ENCODE results near the gene REPIN1. TPM values are rescaled to one million over a fixed set of nuclear protein-coding genes. Genes with fewer than 3 reads are reported as not detected.
"Not testable (repeated sequence)": the region's sequence is repeated elsewhere in the genome, so short reads cannot be mapped to it uniquely, and the experiment has no call there.

Gene REPIN1
- total RNA-seq, 1 donor from 2014 or later = 82.1 TPM

GRCh38 chr7:150374472-150374871 is 5.8 kb downstream of the REPIN1 start:
- DNase-seq (ENCODE audit: low spot score) = peak; percentile 35

GRCh38 chr7:150375662-150376521 is 7.3 kb downstream of the REPIN1 start:
- DNase-seq (ENCODE audit: low spot score) = peak; percentile 16

- DNase-seq (ENCODE audit: low spot score) = no peak
These were observed 7.9 kb downstream of the REPIN1 start for GRCh38 chr7:150376560-150376959.

- DNase-seq (ENCODE audit: low spot score) = no peak
These were observed 8.6 kb downstream of the REPIN1 start for GRCh38 chr7:150377196-150377595.

GRCh38 chr7:150377635-150378034 is 9.0 kb downstream of the REPIN1 start:
- DNase-seq (ENCODE audit: low spot score) = no peak

GRCh38 chr7:150378115-150378852 is 9.7 kb downstream of the REPIN1 start:
- no peak for DNase-seq (ENCODE audit: low spot score)

GRCh38 chr7:150378853-150379440 is 10.3 kb downstream of the REPIN1 start, which contains the start of gene ZNF775:
TSS of gene ZNF775 (plus strand) at chr7:150379330. CDS start at chr7:150388471, 9,141 bp downstream.
- DNase-seq (ENCODE audit: low spot score) = peak; percentile 99

- peak; percentile 90 for DNase-seq (ENCODE audit: low spot score)
These were observed 11.1 kb downstream of the REPIN1 start for GRCh38 chr7:150379441-150380379.

- DNase-seq (ENCODE audit: low spot score) = peak; percentile 39
These were observed 11.8 kb downstream of the REPIN1 start for GRCh38 chr7:150380463-150380862.

- DNase-seq (ENCODE audit: low spot score) = no peak
These were observed 12.5 kb downstream of the REPIN1 start for GRCh38 chr7:150381096-150381495.

- no peak for DNase-seq (ENCODE audit: low spot score)
These were observed 13.1 kb downstream of the REPIN1 start for GRCh38 chr7:150381785-150382122.

GRCh38 chr7:150382123-150382843 is 13.7 kb downstream of the REPIN1 start:
- no peak for DNase-seq (ENCODE audit: low spot score)

- no peak for DNase-seq (ENCODE audit: low spot score)
These were observed 14.2 kb downstream of the REPIN1 start for GRCh38 chr7:150382844-150383225.

- DNase-seq (ENCODE audit: low spot score) = no peak
These were observed 15.2 kb downstream of the REPIN1 start for GRCh38 chr7:150383710-150384397.

- DNase-seq (ENCODE audit: low spot score) = no peak
These were observed 16.0 kb downstream of the REPIN1 start for GRCh38 chr7:150384406-150385301.

GRCh38 chr7:150385302-150385723 is 16.7 kb downstream of the REPIN1 start:
- DNase-seq (ENCODE audit: low spot score) = no peak

GRCh38 chr7:150385884-150386283 is 17.3 kb downstream of the REPIN1 start:
- not testable (repeated sequence) for DNase-seq (ENCODE audit: low spot score)

- no peak for DNase-seq (ENCODE audit: low spot score)
These were observed 19.7 kb downstream of the REPIN1 start for GRCh38 chr7:150388306-150388705.
